Lower leg skin (tissue), 4 donors: ENCODE results near the gene CFDP1. TPM values are rescaled to one million over a fixed set of nuclear protein-coding genes. Genes with fewer than 3 reads are reported as not detected.

Source experiments
- DNase-seq, 2 donors: peaks; one replicate each; pipeline ENCODE4 v3.0.0-alpha.2; 2019; ENCODE audit warnings: low spot score in 2 of 2
- H3K4me3 ChIP-seq: fragments of 200-600 bp; sonication (generic); 2 replicates; pipeline ENCODE4 v1.5.1; 2017; ENCODE audit warnings: mild to moderate bottlenecking, low read depth; ENCODE audit not compliant: poor library complexity, severe bottlenecking
- CTCF ChIP-seq, 3 donors: fragments of 450-650 bp; IDR thresholded peaks; one replicate each; pipeline ENCODE4 v1.5.1; 2016; ENCODE audit warnings: antibody characterized with exemption in 3 of 3, mild to moderate bottlenecking in 3 of 3, moderate library complexity in 2 of 3
- POLR2A ChIP-seq, 2 donors: fragments of 450-650 bp; IDR thresholded peaks; one replicate each; pipeline ENCODE4 v1.6.1; 2016 to 2017; ENCODE audit warnings: antibody characterized with exemption in 2 of 2, mild to moderate bottlenecking in 1 of 2, moderate library complexity in 1 of 2
- WGBS, 2 donors: methylation state at CpG; one replicate each; pipeline ENCODE4 v1.1.5; 2018; 5-methylcytosine and 5-hydroxymethylcytosine counted together
- intact Hi-C: fragments of 100-400 bp; cut with DNase I; formaldehyde crosslinking; loops from one replicate; pipeline ENCODE4 v1.15.0; 2023; ENCODE audit warnings: low total_unique reads
- total RNA-seq, 4 donors: library from RNA; depleted of rRNA; stranded (reverse); fragments of >200 nt; gene quantifications; one replicate each; pipeline ENCODE4 v1.1.0, GENCODE V29; 2016

The CFDP1 gene
- total RNA-seq, 4 donors from 2014 or later = 43.1 to 52.3 (median 49.5) TPM

GRCh38 chr16:75378616-75379015 is 54.7 kb downstream of the CFDP1 start:
- no peak for DNase-seq
- no peak overlapping the region for H3K4me3 ChIP-seq
- TF ChIP-seq POLR2A (IDR thresholded peaks at IDR 0.05) = no peak
- TF ChIP-seq CTCF (IDR thresholded peaks at IDR 0.05) = no peak
- intact Hi-C loops = no loop called here
- WGBS, 2 donors = 85 to 91% methylated on average over 2 of the region's 2 CpGs

- H3K4me3 ChIP-seq = no peak overlapping the region
- TF ChIP-seq POLR2A (IDR thresholded peaks at IDR 0.05) (no peak), CTCF (IDR thresholded peaks at IDR 0.05) (no peak)
- peak in 1 of 2 donors; percentile 29 for DNase-seq
- intact Hi-C loops = no loop called here
- WGBS, 2 donors = 42 to 45% methylated on average over 6 of the region's 6 CpGs
Observed at GRCh38 chr16:75377729-75378386, 55.4 kb downstream of the CFDP1 start.

GRCh38 chr16:75376475-75377161 is 56.7 kb downstream of the CFDP1 start:
- TF ChIP-seq POLR2A (IDR thresholded peaks at IDR 0.05) (no peak), CTCF (IDR thresholded peaks at IDR 0.05) (no peak)
- WGBS, 2 donors = 60 to 62% methylated on average over 7 of the region's 7 CpGs
- intact Hi-C loops = no loop called here
- H3K4me3 ChIP-seq = no peak overlapping the region
- DNase-seq = peak in 1 of 2 donors; percentile 35

- no peak for TF ChIP-seq POLR2A (IDR thresholded peaks at IDR 0.05)
- TF ChIP-seq CTCF (IDR thresholded peaks at IDR 0.05) = no peak
- WGBS, 2 donors = 95 to 98% methylated on average over 2 of the region's 2 CpGs
- intact Hi-C loops = no loop called here
- no peak for DNase-seq
- no peak overlapping the region for H3K4me3 ChIP-seq
Observed at GRCh38 chr16:75374388-75374787, 58.9 kb downstream of the CFDP1 start.

GRCh38 chr16:75372236-75372856 is 61.0 kb downstream of the CFDP1 start:
- no peak overlapping the region for H3K4me3 ChIP-seq
- intact Hi-C loops = no loop called here
- no peak for DNase-seq
- TF ChIP-seq CTCF (IDR thresholded peaks at IDR 0.05) (no peak), POLR2A (IDR thresholded peaks at IDR 0.05) (no peak)
- WGBS, 2 donors = 75 to 79% methylated on average over 3 of the region's 3 CpGs
